ENCODE measurements around the gene TIMP1. TPM values are rescaled to one million over a fixed set of nuclear protein-coding genes. Genes with fewer than 3 reads are reported as not detected.

Gene TIMP1
- total RNA-seq, 1 donor from 2014 or later: 29.1 TPM

- no peak overlapping the region for H3K27ac Mint-ChIP-seq
- peaks cover 12% of the 10 kb centered on the region for H3K9me3 Mint-ChIP-seq (ENCODE audit: low read depth)
- H3K27me3 Mint-ChIP-seq: no peaks in the 10 kb centered on the region
- no peak for DNase-seq (ENCODE audit: low spot score, unreplicated experiment)
- H3K4me1 Mint-ChIP-seq (ENCODE audit: low read depth): peaks cover 6% of the 10 kb centered on the region
- H3K4me3 Mint-ChIP-seq (ENCODE audit: low read depth): no peak overlapping the region
- TF ChIP-seq, protein P1, sequence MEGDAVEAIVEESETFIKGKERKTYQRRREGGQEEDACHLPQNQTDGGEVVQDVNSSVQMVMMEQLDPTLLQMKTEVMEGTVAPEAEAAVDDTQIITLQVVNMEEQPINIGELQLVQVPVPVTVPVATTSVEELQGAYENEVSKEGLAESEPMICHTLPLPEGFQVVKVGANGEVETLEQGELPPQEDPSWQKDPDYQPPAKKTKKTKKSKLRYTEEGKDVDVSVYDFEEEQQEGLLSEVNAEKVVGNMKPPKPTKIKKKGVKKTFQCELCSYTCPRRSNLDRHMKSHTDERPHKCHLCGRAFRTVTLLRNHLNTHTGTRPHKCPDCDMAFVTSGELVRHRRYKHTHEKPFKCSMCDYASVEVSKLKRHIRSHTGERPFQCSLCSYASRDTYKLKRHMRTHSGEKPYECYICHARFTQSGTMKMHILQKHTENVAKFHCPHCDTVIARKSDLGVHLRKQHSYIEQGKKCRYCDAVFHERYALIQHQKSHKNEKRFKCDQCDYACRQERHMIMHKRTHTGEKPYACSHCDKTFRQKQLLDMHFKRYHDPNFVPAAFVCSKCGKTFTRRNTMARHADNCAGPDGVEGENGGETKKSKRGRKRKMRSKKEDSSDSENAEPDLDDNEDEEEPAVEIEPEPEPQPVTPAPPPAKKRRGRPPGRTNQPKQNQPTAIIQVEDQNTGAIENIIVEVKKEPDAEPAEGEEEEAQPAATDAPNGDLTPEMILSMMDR (IDR thresholded peaks at IDR 0.05; ENCODE audit: unreplicated experiment): no peak
- peaks cover 21% of the 10 kb centered on the region for H3K36me3 Mint-ChIP-seq (ENCODE audit: insufficient read depth)
Observed at GRCh38 chrX:47571215-47571614, 11.0 kb upstream of the TIMP1 start.

GRCh38 chrX:47571896-47572295, 10.3 kb upstream of the TIMP1 start:
- TF ChIP-seq, protein P1 (IDR thresholded peaks at IDR 0.05; ENCODE audit: unreplicated experiment): no peak
- peaks cover 15% of the 10 kb centered on the region for H3K9me3 Mint-ChIP-seq (ENCODE audit: low read depth)
- H3K36me3 Mint-ChIP-seq (ENCODE audit: insufficient read depth): peaks cover 20% of the 10 kb centered on the region
- no peak overlapping the region for H3K4me3 Mint-ChIP-seq (ENCODE audit: low read depth)
- H3K27me3 Mint-ChIP-seq: no peaks in the 10 kb centered on the region
- peaks cover 6% of the 10 kb centered on the region for H3K4me1 Mint-ChIP-seq (ENCODE audit: low read depth)
- no peak overlapping the region for H3K27ac Mint-ChIP-seq
- DNase-seq (ENCODE audit: low spot score, unreplicated experiment): no peak

DNA sequence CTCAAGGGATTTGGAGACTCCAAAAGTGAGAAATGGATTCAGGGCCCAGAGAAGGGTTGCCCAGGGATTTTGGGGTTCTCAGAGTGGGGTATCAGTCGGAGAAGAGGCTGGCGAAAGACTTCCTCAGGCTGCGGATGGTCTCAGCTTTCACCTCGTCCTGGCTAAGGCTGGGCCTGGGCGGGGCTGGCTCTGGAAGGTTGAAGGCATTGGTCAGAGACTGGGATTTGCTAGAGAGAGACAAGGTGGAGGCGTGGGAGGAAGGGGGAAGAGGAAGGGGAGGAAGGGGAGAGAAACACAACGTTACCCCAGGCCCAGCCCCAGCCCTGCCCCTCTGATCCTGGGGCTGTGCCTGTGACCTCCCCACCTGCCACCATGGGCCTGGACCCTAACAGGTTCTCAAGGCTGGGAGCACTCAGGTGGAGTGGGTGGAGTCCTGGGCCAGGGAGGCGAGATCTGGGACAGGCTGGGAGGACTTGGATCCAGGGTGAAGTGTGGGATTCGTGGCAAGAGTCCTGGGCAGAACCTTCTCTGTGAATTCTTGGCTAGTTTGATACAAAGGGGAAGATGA, 9.4 kb upstream of the TIMP1 start:
- Mint-ChIP-seq H3K27me3 (no peaks in the 10 kb centered on the region), H3K9me3 (ENCODE audit: low read depth) (peaks cover 15% of the 10 kb centered on the region), H3K4me3 (ENCODE audit: low read depth) (no peak overlapping the region), H3K4me1 (ENCODE audit: low read depth) (peaks cover 6% of the 10 kb centered on the region), H3K27ac (peak overlapping the region; percentile 95), H3K36me3 (ENCODE audit: insufficient read depth) (peaks cover 19% of the 10 kb centered on the region)
- DNase-seq (ENCODE audit: low spot score, unreplicated experiment): no peak
- TF ChIP-seq, protein P1 (IDR thresholded peaks at IDR 0.05; ENCODE audit: unreplicated experiment): no peak

DNA sequence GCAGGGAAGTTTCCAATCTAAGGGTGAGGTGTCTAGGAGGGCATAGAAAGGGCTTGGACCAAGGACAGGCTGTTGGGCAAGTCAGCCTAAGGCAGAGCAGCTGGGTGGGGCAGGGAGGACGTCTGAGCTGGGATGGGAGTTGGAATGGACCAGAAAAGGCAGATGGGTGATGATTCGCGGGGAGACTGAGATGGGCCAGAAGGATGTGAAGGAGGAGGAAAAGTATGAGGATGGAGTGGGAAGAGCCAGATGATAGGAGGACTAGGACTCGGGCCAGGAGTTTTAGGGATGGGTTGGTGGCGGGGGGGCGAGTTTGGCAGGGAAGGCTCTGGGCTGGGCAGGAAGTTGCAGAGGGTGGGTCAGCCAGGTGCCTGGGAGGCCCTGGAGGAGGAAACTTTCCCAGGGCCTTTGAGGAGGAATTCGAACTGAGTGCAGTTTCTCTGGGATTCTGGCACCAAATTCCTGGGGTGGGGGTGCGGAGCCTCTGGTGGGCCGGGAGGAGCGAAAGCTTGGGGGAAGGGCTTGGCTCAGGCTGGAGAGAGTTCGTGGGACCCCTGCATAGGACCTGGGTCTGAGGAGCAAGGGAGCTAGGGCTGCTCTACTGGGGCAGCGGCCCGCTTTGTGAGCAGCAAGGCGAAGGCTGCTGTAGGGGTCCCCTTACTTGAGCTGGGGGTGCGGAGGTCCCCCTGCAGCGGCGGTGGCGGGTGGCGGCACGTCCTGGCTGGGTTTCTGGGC, 8.7 kb upstream of the TIMP1 start:
- TF ChIP-seq, protein P1 (IDR thresholded peaks at IDR 0.05; ENCODE audit: unreplicated experiment): no peak
- Mint-ChIP-seq H3K27ac (peak overlapping the region; percentile 95), H3K36me3 (ENCODE audit: insufficient read depth) (peaks cover 21% of the 10 kb centered on the region), H3K4me3 (ENCODE audit: low read depth) (peak overlapping the region; percentile 71), H3K4me1 (ENCODE audit: low read depth) (peaks cover 9% of the 10 kb centered on the region), H3K27me3 (no peaks in the 10 kb centered on the region), H3K9me3 (ENCODE audit: low read depth) (peaks cover 15% of the 10 kb centered on the region)
- no peak for DNase-seq (ENCODE audit: low spot score, unreplicated experiment)

- no peaks in the 10 kb centered on the region for H3K27me3 Mint-ChIP-seq
- no peak overlapping the region for H3K27ac Mint-ChIP-seq
- H3K4me1 Mint-ChIP-seq (ENCODE audit: low read depth): peaks cover 9% of the 10 kb centered on the region
- TF ChIP-seq, protein P1 (IDR thresholded peaks at IDR 0.05; ENCODE audit: unreplicated experiment): no peak
- no peak for DNase-seq (ENCODE audit: low spot score, unreplicated experiment)
- H3K9me3 Mint-ChIP-seq (ENCODE audit: low read depth): peaks cover 15% of the 10 kb centered on the region
- peaks cover 19% of the 10 kb centered on the region for H3K36me3 Mint-ChIP-seq (ENCODE audit: insufficient read depth)
- H3K4me3 Mint-ChIP-seq (ENCODE audit: low read depth): peak overlapping the region; percentile 71
Observed at GRCh38 chrX:47574076-47574546, 8.1 kb upstream of the TIMP1 start.
